Esophagus (tissue), 2 donors: ENCODE results near the gene TRIP13. TPM values are rescaled to one million over a fixed set of nuclear protein-coding genes. Genes with fewer than 3 reads are reported as not detected.

Experiments used
- H3K27ac ChIP-seq, 2 donors: one replicate each; pipeline ENCODE4 v1.5.1; 2013; ENCODE audit warnings: low read depth in 2 of 2, mild to moderate bottlenecking in 2 of 2, inconsistent platforms in 1 of 2, low read length in 1 of 2, moderate library complexity in 1 of 2
- H3K27me3 ChIP-seq, 2 donors: one replicate each; pipeline ENCODE4 v1.6.1; 2013; ENCODE audit warnings: low read length in 2 of 2, control low read depth in 1 of 2, mild to moderate bottlenecking in 1 of 2; ENCODE audit not compliant: insufficient read depth in 2 of 2, control insufficient read depth in 1 of 2
- H3K36me3 ChIP-seq, 2 donors: one replicate each; pipeline ENCODE4 v1.6.1; 2013; ENCODE audit warnings: low read length in 1 of 2; ENCODE audit not compliant: control insufficient read depth in 2 of 2, insufficient read depth in 2 of 2
- H3K4me1 ChIP-seq, 2 donors: one replicate each; pipeline ENCODE4 v1.6.1; 2013; ENCODE audit warnings: low read length in 1 of 2; ENCODE audit not compliant: control insufficient read depth in 2 of 2, insufficient read depth in 2 of 2
- H3K4me3 ChIP-seq, 2 donors: one replicate each; pipeline ENCODE4 v1.5.1; 2013; ENCODE audit warnings: low read length in 2 of 2, mild to moderate bottlenecking in 2 of 2, low read depth in 1 of 2, moderate library complexity in 1 of 2
- H3K9me3 ChIP-seq, 2 donors: one replicate each; pipeline ENCODE4 v1.6.1; 2013; ENCODE audit warnings: mild to moderate bottlenecking in 2 of 2, low read depth in 1 of 2, low read length in 1 of 2, moderate library complexity in 1 of 2; ENCODE audit not compliant: control insufficient read depth in 2 of 2, insufficient read depth in 1 of 2
- WGBS, 2 donors: extraction: QIAGEN DNeasy Blood & Tissue Kit; methylation state at CpG; one replicate each; pipeline ENCODE4 v1.1.7; 2013; 5-methylcytosine and 5-hydroxymethylcytosine counted together
- polyA plus RNA-seq, 2 donors: library from polyadenylated mRNA; stranded (reverse); fragments of 200-250 nt; gene quantifications; one replicate each; pipeline ENCODE4 v1.2.3, GENCODE V29; 2013
- donor health status: healthy with polysubstance abuse.
- donor health status: Bipolar disorder and iron deficiency.

Gene TRIP13
- polyA plus RNA-seq, 2 donors = 4.3 to 6.6 TPM

GRCh38 chr5:862367-863243 is 30.1 kb upstream of the TRIP13 start:
- no peak overlapping the region for H3K27ac ChIP-seq
- H3K4me3 ChIP-seq = no peak overlapping the region
- peaks cover 12 to 49% of the 10 kb centered on the region in 2 donors for H3K36me3 ChIP-seq
- H3K4me1 ChIP-seq = peaks cover 0 to 4% of the 10 kb centered on the region in 2 donors
- no peaks in the 10 kb centered on the region for H3K9me3 ChIP-seq
- 83 to 84% methylated on average over 25 of the region's 25 CpGs for WGBS, 2 donors
- no peaks in the 10 kb centered on the region for H3K27me3 ChIP-seq

DNA sequence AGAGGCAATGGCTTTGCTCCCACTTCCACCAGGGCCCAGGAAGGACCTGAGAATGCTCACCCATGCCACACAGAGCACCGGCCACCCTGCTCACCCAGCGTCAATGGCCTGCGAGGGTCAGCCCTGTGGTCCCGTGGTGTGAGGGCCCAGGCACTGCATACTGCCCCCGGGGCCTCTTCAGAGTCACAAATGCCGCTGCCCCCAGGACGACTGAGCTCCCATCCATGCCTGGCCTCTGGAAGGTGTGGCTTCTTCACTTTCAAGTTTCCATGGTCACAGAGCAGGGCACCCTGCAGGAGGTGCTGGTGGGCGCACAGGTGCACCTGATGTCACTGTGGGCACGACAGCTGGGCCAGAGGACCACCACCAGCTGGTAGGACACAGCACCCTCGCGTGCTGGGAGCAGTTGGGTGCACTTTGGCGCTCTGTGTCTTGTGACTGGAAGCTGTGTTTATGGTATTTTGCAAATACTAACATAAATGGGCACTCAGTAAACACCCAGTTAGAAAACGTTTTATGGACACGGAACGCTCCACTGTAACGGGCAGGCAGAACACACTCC is 29.4 kb upstream of the TRIP13 start:
- Histone ChIP-seq H3K27me3 (no peaks in the 10 kb centered on the region), H3K9me3 (no peaks in the 10 kb centered on the region), H3K27ac (no peak overlapping the region), H3K36me3 (peaks cover 14 to 54% of the 10 kb centered on the region in 2 donors), H3K4me1 (peaks cover 0 to 4% of the 10 kb centered on the region in 2 donors), H3K4me3 (no peak overlapping the region)
- WGBS, 2 donors = 89 to 90% methylated on average over 16 of the region's 16 CpGs

DNA sequence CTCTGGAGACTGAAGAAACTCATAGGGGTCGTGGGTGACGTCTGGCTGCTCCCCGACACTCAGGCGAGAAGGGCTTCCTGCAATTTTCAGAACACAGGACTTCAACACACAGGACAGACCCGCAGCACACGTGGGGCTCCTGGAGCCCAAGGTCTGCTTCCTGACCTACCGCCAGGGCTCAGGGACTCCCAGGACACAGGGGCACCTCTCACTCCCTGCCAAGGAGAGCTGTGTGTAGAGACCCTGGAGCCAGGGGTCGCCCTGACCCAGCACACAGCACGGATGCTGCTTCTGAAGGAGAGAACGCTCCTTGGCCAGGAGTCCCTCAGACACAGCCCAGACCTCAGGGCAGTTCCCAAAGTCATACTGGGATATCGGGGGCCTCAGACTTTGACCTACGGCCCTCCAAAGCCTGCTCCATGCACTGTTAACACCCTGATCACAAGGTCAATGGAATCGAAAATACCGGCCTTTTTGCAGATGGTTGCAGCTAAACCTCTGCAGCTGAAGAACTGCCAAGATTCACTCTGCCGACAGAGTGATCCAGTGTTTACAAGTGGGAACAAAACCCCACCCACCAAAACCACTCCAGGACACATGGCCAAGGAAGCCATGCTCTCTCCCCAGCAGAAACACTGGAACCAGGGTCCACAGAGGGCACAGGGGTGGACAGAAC is 28.1 kb upstream of the TRIP13 start:
- no peaks in the 10 kb centered on the region for H3K27me3 ChIP-seq
- 77 to 83% methylated on average over 15 of the region's 15 CpGs for WGBS, 2 donors
- no peaks in the 10 kb centered on the region for H3K9me3 ChIP-seq
- H3K4me1 ChIP-seq = peaks cover 0 to 4% of the 10 kb centered on the region in 2 donors
- H3K4me3 ChIP-seq = no peak overlapping the region
- H3K27ac ChIP-seq = no peak overlapping the region
- H3K36me3 ChIP-seq = peaks cover 22 to 61% of the 10 kb centered on the region in 2 donors

- H3K27me3 ChIP-seq = no peaks in the 10 kb centered on the region
- no peak overlapping the region for H3K27ac ChIP-seq
- peaks cover 0 to 4% of the 10 kb centered on the region in 2 donors for H3K4me1 ChIP-seq
- H3K4me3 ChIP-seq = no peak overlapping the region
- no peaks in the 10 kb centered on the region for H3K9me3 ChIP-seq
- 85 to 87% methylated on average over 24 of the region's 24 CpGs for WGBS, 2 donors
- peaks cover 27 to 65% of the 10 kb centered on the region in 2 donors for H3K36me3 ChIP-seq
Observed at GRCh38 chr5:865168-865521, 27.5 kb upstream of the TRIP13 start.

GRCh38 chr5:865771-866170 is 26.9 kb upstream of the TRIP13 start:
- H3K9me3 ChIP-seq = no peaks in the 10 kb centered on the region
- no peak overlapping the region for H3K4me3 ChIP-seq
- no peaks in the 10 kb centered on the region for H3K27me3 ChIP-seq
- WGBS, 2 donors = 87 to 91% methylated on average over 10 of the region's 10 CpGs
- H3K27ac ChIP-seq = no peak overlapping the region
- H3K36me3 ChIP-seq = peaks cover 28 to 70% of the 10 kb centered on the region in 2 donors
- H3K4me1 ChIP-seq = peaks cover 0 to 4% of the 10 kb centered on the region in 2 donors

- Histone ChIP-seq H3K4me1 (no peaks in the 10 kb centered on the region), H3K27ac (no peak overlapping the region), H3K36me3 (peaks cover 32 to 79% of the 10 kb centered on the region in 2 donors), H3K9me3 (no peaks in the 10 kb centered on the region), H3K4me3 (no peak overlapping the region), H3K27me3 (no peaks in the 10 kb centered on the region)
- 77 to 90% methylated on average over 6 of the region's 6 CpGs for WGBS, 2 donors
Observed at GRCh38 chr5:867300-867870, 25.3 kb upstream of the TRIP13 start.

- Histone ChIP-seq H3K4me1 (no peaks in the 10 kb centered on the region), H3K27ac (no peak overlapping the region), H3K9me3 (no peaks in the 10 kb centered on the region), H3K27me3 (no peaks in the 10 kb centered on the region), H3K36me3 (peaks cover 27 to 71% of the 10 kb centered on the region in 2 donors), H3K4me3 (no peak overlapping the region)
- WGBS, 2 donors = 94 to 95% methylated on average over 16 of the region's 16 CpGs
Observed at GRCh38 chr5:868428-869135, 24.1 kb upstream of the TRIP13 start.

- H3K27me3 ChIP-seq = no peaks in the 10 kb centered on the region
- peaks cover 30 to 59% of the 10 kb centered on the region in 2 donors for H3K36me3 ChIP-seq
- H3K4me3 ChIP-seq = no peak overlapping the region
- WGBS, 2 donors = 96% methylated on average over 5 of the region's 5 CpGs
- no peaks in the 10 kb centered on the region for H3K9me3 ChIP-seq
- no peak overlapping the region for H3K27ac ChIP-seq
- no peaks in the 10 kb centered on the region for H3K4me1 ChIP-seq
Observed at GRCh38 chr5:870956-871355, 21.7 kb upstream of the TRIP13 start.
